Measurements from ENCODE around the gene COL5A1.
A peak's percentile ranks its signal among the peaks of the same experiment; 100 is the strongest.
"Not testable (repeated sequence)": the region's sequence is repeated elsewhere in the genome, so short reads cannot be mapped to it uniquely, and the experiment has no call there.

Gene COL5A1

GRCh38 chr9:134693641-134694367 lies 52.2 kb downstream of the COL5A1 start:
- DNase-seq, result no peak

- no peak for DNase-seq
These were observed 52.7 kb downstream of the COL5A1 start for GRCh38 chr9:134694368-134694665.

- no peak for DNase-seq
These were observed 53.1 kb downstream of the COL5A1 start for GRCh38 chr9:134694714-134695113.

- no peak for DNase-seq
These were observed 53.5 kb downstream of the COL5A1 start for GRCh38 chr9:134695144-134695543.

- DNase-seq, result no peak
These were observed 54.8 kb downstream of the COL5A1 start for GRCh38 chr9:134696433-134696832.

- no peak for DNase-seq
These were observed 56.5 kb downstream of the COL5A1 start for GRCh38 chr9:134698111-134698510.

GRCh38 chr9:134698587-134699342 lies 57.2 kb downstream of the COL5A1 start:
- peak; percentile 55 for DNase-seq

GRCh38 chr9:134699343-134699740 lies 57.7 kb downstream of the COL5A1 start:
- DNase-seq, result no peak

- DNase-seq, result no peak
These were observed 59.2 kb downstream of the COL5A1 start for GRCh38 chr9:134700636-134701350.

- no peak for DNase-seq
These were observed 60.1 kb downstream of the COL5A1 start for GRCh38 chr9:134701581-134702259.

- no peak for DNase-seq
These were observed 60.7 kb downstream of the COL5A1 start for GRCh38 chr9:134702291-134702690.

- not testable (repeated sequence) for DNase-seq
These were observed 62.1 kb downstream of the COL5A1 start for GRCh38 chr9:134703730-134704114.

- no peak for DNase-seq
These were observed 62.9 kb downstream of the COL5A1 start for GRCh38 chr9:134704498-134704897.

GRCh38 chr9:134705786-134706185 lies 64.2 kb downstream of the COL5A1 start:
- DNase-seq, result no peak

GRCh38 chr9:134706522-134706921 lies 64.9 kb downstream of the COL5A1 start:
- DNase-seq, result no peak

- DNase-seq, result peak; percentile 98
These were observed 65.6 kb downstream of the COL5A1 start for GRCh38 chr9:134707031-134707680.

- peak; percentile 31 for DNase-seq
These were observed 66.4 kb downstream of the COL5A1 start for GRCh38 chr9:134707731-134708671.

- peak; percentile 48 for DNase-seq
These were observed 67.1 kb downstream of the COL5A1 start for GRCh38 chr9:134708672-134709038.

- no peak for DNase-seq
These were observed 68.1 kb downstream of the COL5A1 start for GRCh38 chr9:134709512-134710270.

GRCh38 chr9:134710271-134710540 lies 68.6 kb downstream of the COL5A1 start:
- no peak for DNase-seq

- DNase-seq, result no peak
These were observed 69.3 kb downstream of the COL5A1 start for GRCh38 chr9:134710901-134711300.
